ENCODE results near the gene PGAM2. TPM values are rescaled to one million over a fixed set of nuclear protein-coding genes. Genes with fewer than 3 reads are reported as not detected.

Gene PGAM2
- total and polyA plus RNA-seq, 2 of the 13 experiments (the other 11 are each of a cell fraction or from before 2014, with no cell fraction given) = 0.22 TPM; not detected in 1

GRCh38 chr7:44075296-44076075 lies 10.1 kb upstream of the PGAM2 start (continued):
- TF ChIP-seq ZBTB14 (CRISPR knock-in tag; IDR thresholded peaks at IDR 0.05) (no peak), NPAS2 (CRISPR knock-in tag; IDR thresholded peaks at IDR 0.05; ENCODE audit: borderline replicate concordance) (no peak), ZNF703 (CRISPR knock-in tag; IDR thresholded peaks at IDR 0.05; ENCODE audit: borderline replicate concordance) (no peak), SAFB2 (CRISPR knock-in tag; IDR thresholded peaks at IDR 0.05; ENCODE audit: borderline replicate concordance, low read depth) (no peak), ZNF329 (CRISPR knock-in tag; IDR thresholded peaks at IDR 0.05; ENCODE audit: low read depth) (no peak), ZNF589 (CRISPR knock-in tag; conservative IDR thresholded peaks at IDR 0.05) (no peak), SMAD1 (CRISPR knock-in tag; IDR thresholded peaks at IDR 0.05; ENCODE audit: borderline replicate concordance, low read depth) (no peak), ZNF576 (CRISPR knock-in tag; IDR thresholded peaks at IDR 0.05) (no peak), ZXDC (CRISPR knock-in tag; IDR thresholded peaks at IDR 0.05) (no peak), CREB3 (CRISPR knock-in tag; IDR thresholded peaks at IDR 0.05) (no peak), BATF2 (CRISPR knock-in tag; IDR thresholded peaks at IDR 0.05) (no peak), DNMT3B (CRISPR knock-in tag; conservative IDR thresholded peaks at IDR 0.05) (no peak)

Data from HepG2 (cell line).